HepG2 (cell line): ENCODE measurements around the gene SPON2. TPM values are rescaled to one million over a fixed set of nuclear protein-coding genes. Genes with fewer than 3 reads are reported as not detected.

Source experiments
- ATAC-seq: fragments of 200-7000 bp; cut with Tn5 transposase; 3 replicates; pipeline ENCODE4 v1.9.1; 2020; ENCODE audit warnings: mild to moderate bottlenecking, moderate library complexity
- BruUV-seq: library from RNA; stranded (reverse); fragments of 400-500 nt; replicated peaks from 2 replicates; lab custom pipeline; 2021; lab: Mats Ljungman, UMichigan
- CTCF ChIA-PET: fragments of 300-600 bp; formaldehyde crosslinking; extraction: SDS; loops from one replicate; lab custom pipeline; 2021; ENCODE audit warnings: low total read pairs, inconsistent platforms, low intra/inter-chr PET ratio; lab: Yijun Ruan, JAX
- POLR2A ChIA-PET: fragments of 350-600 bp; sonication (Branson Sonifier 250); formaldehyde crosslinking; loops from one replicate; lab custom pipeline; 2020; ENCODE audit warnings: antibody characterized with exemption, inconsistent platforms; lab: Yijun Ruan, JAX
- DNase-seq: peaks from one replicate; pipeline ENCODE4 v3.0.0-alpha.2; 2015; ENCODE audit warnings: low spot score
- FAIRE-seq: peaks from 3 replicates; lab custom pipeline; 2011; peaks lifted over from hg19 to GRCh38; lab: Jason Lieb, UNC
- H2AFZ ChIP-seq: one replicate; pipeline ENCODE4 v1.6.1; 2011; ENCODE audit warnings: low read length, inconsistent platforms
- H3K27ac ChIP-seq: fragments of 300-600 bp; 3 replicates; pipeline ENCODE4 v1.8.0; 2011; ENCODE audit warnings: mixed run types, mild to moderate bottlenecking, mixed read lengths, low read length, inconsistent platforms; ENCODE audit not compliant: insufficient read depth; ENCODE audit errors: extremely low read length
- H3K27me3 ChIP-seq, 2 experiments: fragments of 200-600 bp in 1 of 2; 2 replicates in 1 of 2; 3 replicates in 1 of 2; pipeline versions ENCODE4 v1.6.0 to v1.8.0; 2011; ENCODE audit warnings: low read length in 2 of 2, mild to moderate bottlenecking in 2 of 2, moderate library complexity in 2 of 2, inconsistent platforms in 1 of 2; ENCODE audit not compliant: insufficient read depth in 2 of 2, control insufficient read depth in 1 of 2
- H3K36me3 ChIP-seq, 2 experiments: fragments of 200-600 bp in 1 of 2; replicated peaks in 1 of 2; 2 replicates in 1 of 2; 3 replicates in 1 of 2; pipeline versions ENCODE4 v1.5.1 to v1.8.0; 2011; ENCODE audit warnings: low read length in 2 of 2, inconsistent platforms in 1 of 2; ENCODE audit not compliant: insufficient read depth in 2 of 2, control insufficient read depth in 1 of 2
- H3K4me1 ChIP-seq: 2 replicates; pipeline ENCODE4 v1.5.1; 2012; ENCODE audit warnings: low read length, inconsistent platforms; ENCODE audit not compliant: insufficient read depth
- H3K4me2 ChIP-seq: 2 replicates; pipeline ENCODE4 v1.6.0; 2011; ENCODE audit warnings: low read depth, low read length, inconsistent platforms
- H3K4me3 ChIP-seq, 3 experiments: fragments of 200-600 bp in 1 of 3; sonication (generic), shearing (Covaris generic) in 1 of 3; replicated peaks in 1 of 3; 2 replicates each; pipeline ENCODE4 v1.5.1; 2011 to 2016; ENCODE audit warnings: low read length in 3 of 3, inconsistent platforms in 2 of 3, low read depth in 2 of 3, mild to moderate bottlenecking in 2 of 3, control low read depth in 1 of 3, mixed read lengths in 1 of 3; ENCODE audit not compliant: insufficient read depth in 1 of 3
- H3K79me2 ChIP-seq: one replicate; pipeline ENCODE4 v1.6.1; 2011; ENCODE audit warnings: low read length, inconsistent platforms; ENCODE audit not compliant: insufficient read depth
- H3K9ac ChIP-seq: 2 replicates; pipeline ENCODE4 v1.6.0; 2011; ENCODE audit warnings: mild to moderate bottlenecking, low read depth, low read length, inconsistent platforms; ENCODE audit not compliant: insufficient read depth
- H3K9me3 ChIP-seq: 2 replicates; pipeline ENCODE4 v1.5.1; 2012; ENCODE audit warnings: mild to moderate bottlenecking, low read length
- H4K20me1 ChIP-seq: 2 replicates; pipeline ENCODE4 v1.6.0; 2011; ENCODE audit warnings: inconsistent platforms, mild to moderate bottlenecking, low read length, moderate library complexity; ENCODE audit not compliant: insufficient read depth
- ARID3A ChIP-seq: IDR thresholded peaks from 2 replicates; pipeline ENCODE4 v1.6.1; 2012; ENCODE audit warnings: low read depth, low read length, improper control_type of control experiment
- HMGA1 ChIP-seq: sonication (generic); formaldehyde crosslinking; conservative IDR thresholded peaks from 2 replicates; pipeline ENCODE4 v1.4.0; 2020; ENCODE audit warnings: missing genetic modification reagents
- NKX3-1 ChIP-seq: sonication (generic); formaldehyde crosslinking; IDR thresholded peaks from 2 replicates; pipeline ENCODE4 v1.5.0; 2020; ENCODE audit warnings: missing genetic modification reagents
- POGK ChIP-seq: sonication (generic); formaldehyde crosslinking; conservative IDR thresholded peaks from 2 replicates; pipeline ENCODE4 v1.8.0; 2022; ENCODE audit warnings: mild to moderate bottlenecking, moderate library complexity, missing genetic modification reagents
- TRAFD1 ChIP-seq: sonication (generic); formaldehyde crosslinking; IDR thresholded peaks from 2 replicates; pipeline ENCODE4 v1.5.1; 2020; ENCODE audit warnings: missing genetic modification reagents, mild to moderate bottlenecking, borderline replicate concordance
- ZNF510 ChIP-seq: sonication (generic); formaldehyde crosslinking; IDR thresholded peaks from 2 replicates; pipeline ENCODE4 v1.4.0; 2020; ENCODE audit warnings: low read depth, mild to moderate bottlenecking, missing genetic modification reagents
- ZNF652 ChIP-seq: IDR thresholded peaks from 2 replicates; pipeline ENCODE4 v1.6.1; 2016; ENCODE audit warnings: low read depth, borderline replicate concordance
- ZNF800 ChIP-seq: sonication (generic); formaldehyde crosslinking; IDR thresholded peaks from 2 replicates; pipeline ENCODE4 v1.4.0; 2020; ENCODE audit warnings: missing genetic modification reagents
- WGBS: methylation state at CpG from one replicate; pipeline ENCODE4 v1.1.6; 2017; ENCODE audit warnings: low lambda C conversion rate; 5-methylcytosine and 5-hydroxymethylcytosine counted together
- in situ Hi-C: cut with HindIII; loops from 2 replicates; pipeline ENCODE4 v1.10.0; 2017; ENCODE audit warnings: low pct_unique_long_range_greater_than_20kb; ENCODE audit not compliant: extremely low pct_ligation_motif_present
- intact Hi-C: fragments of 100-400 bp; cut with micrococcal nuclease; formaldehyde crosslinking; loops from one replicate; pipeline ENCODE4 v1.10.0; 2022; ENCODE audit not compliant: unreplicated experiment
- polyA plus RNA-seq, 8 experiments: library from polyadenylated mRNA; depleted of rRNA in 3 of 8; stranded (reverse) in 7 of 8; unstranded in 1 of 8; fragments of >200 nt; fragmentation: Illumina TruSeq in 4 of 8; extraction: Trizol in 4 of 8; gene quantifications; 2 replicates each; pipeline versions ENCODE4 v1.2.1 to v1.2.3, GENCODE V29; 2011 to 2016; ENCODE audit warnings: low read depth in 4 of 8, missing spikeins in 1 of 8, mixed read lengths in 1 of 8; ENCODE audit not compliant: insufficient read depth in 1 of 8
- total RNA-seq, 5 experiments: library from RNA; depleted of rRNA; stranded (reverse); fragments of >200 nt; fragmentation: Illumina TruSeq; extraction: Trizol; gene quantifications; 2 replicates each; pipeline ENCODE4 v1.2.3, GENCODE V29; 2016; ENCODE audit warnings: low read depth in 1 of 5
- TF ChIP-seq, protein P1 (sequence below): sonication (generic); formaldehyde crosslinking; IDR thresholded peaks from 2 replicates; pipeline ENCODE4 v1.4.0; 2020; ENCODE audit warnings: missing genetic modification reagents

The SPON2 gene
- total and polyA plus RNA-seq, 2 of the 13 experiments (the other 11 are each of a cell fraction or from before 2014, with no cell fraction given): 17.4 to 55.2 TPM

- TF ChIP-seq ZNF652 (CRISPR knock-in tag) (no peak; the same call in 1 of the 2 replicates), ZNF800 (CRISPR knock-in tag) (no peak; the same call in none of the 2 replicates)
Observed at GRCh38 chr4:1204828-1205585, 32.6 kb upstream of the SPON2 start (continued).

- ATAC-seq (no peak), FAIRE-seq (no peak)
- TF ChIP-seq ARID3A (no peak), NKX3-1 (CRISPR knock-in tag) (0 out of 2 replicates have a peak, but pooled peaks have one; percentile 69), POGK (0 out of 2 replicates have a peak, but pooled peaks have one; percentile 1), HMGA1 (CRISPR knock-in tag) (no peak), ZNF510 (CRISPR knock-in tag) (0 out of 2 replicates have a peak, but pooled peaks have one; percentile 23), TRAFD1 (0 out of 2 replicates have a peak, but pooled peaks have one; percentile 5)
- TF ChIP-seq, protein P1, sequence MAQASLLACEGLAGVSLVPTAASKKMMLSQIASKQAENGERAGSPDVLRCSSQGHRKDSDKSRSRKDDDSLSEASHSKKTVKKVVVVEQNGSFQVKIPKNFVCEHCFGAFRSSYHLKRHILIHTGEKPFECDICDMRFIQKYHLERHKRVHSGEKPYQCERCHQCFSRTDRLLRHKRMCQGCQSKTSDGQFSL (CRISPR knock-in tag): 0 out of 2 replicates have a peak, but pooled peaks have one; percentile 5
Observed at GRCh38 chr4:1204286-1204827, 32.0 kb upstream of the SPON2 start.

More at GRCh38 chr4:1204286-1204827, 32.0 kb upstream of the SPON2 start:
- POLR2A ChIA-PET: interaction anchor here (1.0 to 5.3 kb wide), 13 partner anchors 7 to 142 kb away, joined by 3 to 95 read pairs (median 11); partner anchors contain the start of genes SPON2 and UVSSA
- Histone ChIP-seq H4K20me1 (no peaks in the 10 kb centered on the region), H3K79me2 (peaks cover 2% of the 10 kb centered on the region), H3K27me3 (no peaks in the 10 kb centered on the region), H3K27ac (peak overlapping the region; percentile 74), H3K9me3 (no peaks in the 10 kb centered on the region), H3K4me2 (peak overlapping the region; percentile 98), H3K4me1 (peaks cover 45% of the 10 kb centered on the region), H3K4me3 (peak overlapping the region; percentile 51 to 76 (median 70)), H3K9ac (peak overlapping the region; percentile 79), H2AFZ (no peak overlapping the region), H3K36me3 (no peaks in the 10 kb centered on the region; a peak in 1 of 5 replicates)
- CTCF ChIA-PET: no interaction called here
- BruUV-seq: TSS peak; percentile 80
- intact Hi-C loops (no loop called here), in situ Hi-C loops (no loop called here)
- DNase-seq: no peak
- 3% methylated on average over 14 of the region's 21 CpGs for WGBS
